Left renal cortex interstitium (tissue), 4 donors: ENCODE results near the gene NTN1. TPM values are rescaled to one million over a fixed set of nuclear protein-coding genes. Genes with fewer than 3 reads are reported as not detected.

Experiments
- DNase-seq, 4 donors: peaks; one replicate each; pipeline ENCODE4 v3.0.0-alpha.2; 2013; ENCODE audit warnings: low read depth in 4 of 4, low spot score in 2 of 4, missing footprints in 1 of 4
- polyA plus RNA-seq, 4 donors: library from polyadenylated mRNA; unstranded; fragments of 120-200 nt; gene quantifications; one replicate each; pipeline ENCODE4 v1.2.1, GENCODE V29; 2013; ENCODE audit not compliant: insufficient read length in 4 of 4

Gene NTN1
- polyA plus RNA-seq, 4 donors = 2.1 to 10.4 (median 5.7) TPM

DNA sequence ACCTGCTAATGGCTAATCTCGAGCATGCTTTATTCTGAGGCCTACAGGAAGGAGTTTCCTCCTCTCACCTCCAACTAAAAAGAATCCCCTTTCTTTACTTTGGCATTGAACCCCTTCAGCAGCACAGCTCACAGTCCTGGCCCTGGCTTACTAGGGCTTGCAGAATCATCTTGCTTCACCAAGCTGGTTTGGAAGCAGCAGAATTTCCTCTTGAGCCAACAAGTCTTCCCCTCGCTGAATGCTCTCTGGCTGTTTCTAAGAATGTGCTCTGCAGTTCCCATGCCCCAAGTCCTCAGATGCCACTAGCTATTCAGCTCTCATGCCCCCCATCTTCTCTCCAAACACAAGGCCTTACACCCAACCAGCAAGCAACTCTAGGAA, 271.2 kb downstream of the NTN1 start:
- DNase-seq = no peak

Other genes with a start within 250 kb of the NTN1 start
- 1 to 10 TPM; 3.0 to 4.4 (median 3.8) TPM for gene MFSD6L, start 222.1 kb upstream of the NTN1 start, polyA plus RNA-seq
- 1 to 10 TPM; 1.1 to 1.8 (median 1.5) TPM for gene PIK3R6, start 153.8 kb upstream of the NTN1 start, polyA plus RNA-seq
- 1 to 10 TPM in 1 of 4 donors, under 1 TPM in 3; 0.56 to 1.4 (median 0.82) TPM for gene PIK3R5, start 55.8 kb upstream of the NTN1 start, polyA plus RNA-seq